Loucy (cell line): ENCODE data around the gene RRM1.

Experiments
- H2AFZ ChIP-seq: fragments of 200-600 bp; sonication (generic); 2 replicates; pipeline ENCODE4 v1.6.0; 2016; ENCODE audit warnings: antibody characterized with exemption, mild to moderate bottlenecking, low read length, moderate library complexity
- H3F3A ChIP-seq: fragments of 200-600 bp; 2 replicates; pipeline ENCODE4 v1.6.0; 2016; ENCODE audit warnings: antibody characterized with exemption, low read depth, mild to moderate bottlenecking
- H3K27me3 ChIP-seq: fragments of 200-600 bp; sonication (generic); 2 replicates; pipeline ENCODE4 v1.6.1; 2014; ENCODE audit warnings: low read length, mild to moderate bottlenecking; ENCODE audit not compliant: insufficient read depth, poor library complexity, severe bottlenecking
- H3K36me3 ChIP-seq: fragments of 200-600 bp; sonication (generic); 2 replicates; pipeline ENCODE4 v1.6.1; 2016; ENCODE audit warnings: low read length; ENCODE audit not compliant: insufficient read depth
- H3K4me1 ChIP-seq: fragments of 200-600 bp; sonication (generic); 2 replicates; pipeline ENCODE4 v1.5.1; 2014; ENCODE audit warnings: low read length, mild to moderate bottlenecking; ENCODE audit not compliant: insufficient read depth, poor library complexity, severe bottlenecking
- H3K4me2 ChIP-seq: fragments of 200-600 bp; sonication (generic); 2 replicates; pipeline ENCODE4 v1.6.0; 2014; ENCODE audit warnings: antibody characterized with exemption, low read length, low read depth, mild to moderate bottlenecking; ENCODE audit not compliant: poor library complexity, severe bottlenecking
- H3K4me3 ChIP-seq: fragments of 200-600 bp; sonication (generic); 2 replicates; pipeline ENCODE4 v1.5.1; 2014; ENCODE audit warnings: low read length, mild to moderate bottlenecking, mixed read lengths; ENCODE audit not compliant: poor library complexity, severe bottlenecking
- H3K79me2 ChIP-seq: fragments of 200-600 bp; sonication (generic); 2 replicates; pipeline ENCODE4 v1.6.1; 2014; ENCODE audit warnings: low read length; ENCODE audit not compliant: insufficient read depth
- H3K9ac ChIP-seq: fragments of 200-600 bp; sonication (generic); 2 replicates; pipeline ENCODE4 v1.6.0; 2014; ENCODE audit warnings: mild to moderate bottlenecking, low read depth, low read length, moderate library complexity; ENCODE audit not compliant: poor library complexity, severe bottlenecking
- H3K9me2 ChIP-seq: fragments of 200-600 bp; sonication (generic); replicated peaks from 2 replicates; pipeline ENCODE4 v1.6.1; 2016; ENCODE audit warnings: low read depth, low read length, mixed read lengths
- H3K9me3 ChIP-seq: fragments of 200-600 bp; sonication (generic); 2 replicates; pipeline ENCODE4 v1.6.1; 2014; ENCODE audit warnings: mild to moderate bottlenecking, antibody characterized with exemption, low read length, low read depth; ENCODE audit not compliant: insufficient read depth
- H4K20me1 ChIP-seq: fragments of 200-600 bp; sonication (generic); 2 replicates; pipeline ENCODE4 v1.6.0; 2014; ENCODE audit warnings: antibody characterized with exemption, low read length, mild to moderate bottlenecking; ENCODE audit not compliant: insufficient read depth, poor library complexity, severe bottlenecking
- CTCF ChIP-seq: fragments of 200-600 bp; sonication (generic); conservative IDR thresholded peaks from 2 replicates; pipeline ENCODE4 v1.5.1; 2014; ENCODE audit warnings: mild to moderate bottlenecking, antibody characterized with exemption, low read length
- EZH2phosphoT487 ChIP-seq: fragments of 200-600 bp; IDR thresholded peaks from 2 replicates; pipeline ENCODE4 v1.6.1; 2018; ENCODE audit warnings: antibody characterized with exemption, mild to moderate bottlenecking, moderate library complexity, borderline replicate concordance

The RRM1 gene

GRCh38 chr11:4074266-4074665 is 20.3 kb upstream of the RRM1 start:
- Histone ChIP-seq H3F3A (no peaks in the 10 kb centered on the region), H3K36me3 (peaks cover 40% of the 10 kb centered on the region; the same call in 1 of the 2 replicates), H3K4me3 (no peak overlapping the region), H2AFZ (no peak overlapping the region), H4K20me1 (no peaks in the 10 kb centered on the region), H3K4me2 (no peak overlapping the region), H3K9me2 (no peaks in the 10 kb centered on the region), H3K4me1 (peaks cover 18% of the 10 kb centered on the region), H3K9ac (no peak overlapping the region), H3K79me2 (no peaks in the 10 kb centered on the region; the same call in 1 of the 2 replicates), H3K27me3 (no peaks in the 10 kb centered on the region), H3K9me3 (no peaks in the 10 kb centered on the region)
- TF ChIP-seq EZH2phosphoT487: no peak
- no peak for TF ChIP-seq CTCF

- Histone ChIP-seq H3K9me3 (no peaks in the 10 kb centered on the region), H3K4me3 (no peak overlapping the region), H3K9me2 (no peaks in the 10 kb centered on the region), H3K36me3 (peaks cover 43% of the 10 kb centered on the region; the same call in 1 of the 2 replicates), H4K20me1 (no peaks in the 10 kb centered on the region), H2AFZ (no peak overlapping the region), H3K4me2 (no peak overlapping the region), H3K79me2 (no peaks in the 10 kb centered on the region; the same call in 1 of the 2 replicates), H3F3A (no peaks in the 10 kb centered on the region), H3K4me1 (peaks cover 9% of the 10 kb centered on the region), H3K27me3 (no peaks in the 10 kb centered on the region), H3K9ac (no peak overlapping the region)
- TF ChIP-seq CTCF: no peak
- TF ChIP-seq EZH2phosphoT487: no peak
Measured at GRCh38 chr11:4076774-4077173, 17.8 kb upstream of the RRM1 start.

- TF ChIP-seq EZH2phosphoT487 (no peak), CTCF (no peak)
- Histone ChIP-seq H3K27me3 (no peaks in the 10 kb centered on the region), H3K4me2 (no peak overlapping the region), H3K9ac (no peak overlapping the region), H3K9me3 (no peaks in the 10 kb centered on the region), H3F3A (no peaks in the 10 kb centered on the region), H3K36me3 (peaks cover 75% of the 10 kb centered on the region; the same call in 1 of the 2 replicates), H2AFZ (no peak overlapping the region), H3K4me3 (no peak overlapping the region), H3K9me2 (no peaks in the 10 kb centered on the region), H3K4me1 (peaks cover 13% of the 10 kb centered on the region), H3K79me2 (no peaks in the 10 kb centered on the region), H4K20me1 (no peaks in the 10 kb centered on the region)
Measured at GRCh38 chr11:4083198-4083597, 11.4 kb upstream of the RRM1 start.
